ENCODE measurements around the gene FLACC1. TPM values are rescaled to one million over a fixed set of nuclear protein-coding genes. Genes with fewer than 3 reads are reported as not detected.

Gene FLACC1
- total and polyA plus RNA-seq, 9 of the 15 experiments (the other 6 are each of a cell fraction or from before 2014, with no cell fraction given), result 0.07 to 0.68 (median 0.22) TPM; not detected in 2

DNA sequence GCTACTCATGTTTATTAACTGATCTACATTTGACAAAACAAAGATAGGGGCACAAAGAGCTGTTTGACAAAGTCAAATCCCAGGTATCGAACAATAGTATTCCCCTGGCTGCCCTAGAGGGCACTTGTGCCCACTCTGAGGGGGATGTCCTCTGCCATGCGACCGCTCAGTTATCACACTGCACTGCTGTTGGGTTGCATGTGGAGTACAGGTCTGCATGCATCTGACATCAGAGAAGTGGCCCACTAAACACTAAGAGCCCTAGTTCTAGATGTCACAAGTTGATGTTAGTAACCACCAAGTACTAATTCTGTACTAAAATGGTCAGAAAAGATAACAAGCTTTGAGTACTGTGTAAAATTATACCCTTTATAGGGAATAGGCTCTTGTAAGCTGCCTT lies 20.1 kb upstream of the FLACC1 start:
- BruUV-seq (replicated peaks), result no TSS peak
- H3K9me3 ChIP-seq (replicated peaks; ENCODE audit: control insufficient read depth, insufficient read depth, low read depth, low read length), result no peaks in the 10 kb centered on the region
- TF ChIP-seq BDP1 (IDR thresholded peaks at IDR 0.05; ENCODE audit: insufficient read depth, insufficient read length) (no peak), NFIX (CRISPR knock-in tag; IDR thresholded peaks at IDR 0.05; ENCODE audit: low read depth) (no peak), SLC30A9 (CRISPR knock-in tag; IDR thresholded peaks at IDR 0.05) (no peak), DPF2 (IDR thresholded peaks at IDR 0.05) (no peak)
- H3K79me2 ChIP-seq (ENCODE audit: control insufficient read depth, insufficient read depth, low read length), result no peaks in the 10 kb centered on the region
- FAIRE-seq (no peak), DNase-seq (ENCODE audit: extremely low read depth in 1 of 4, low spot score in 3 of 4) (no peak), ATAC-seq (peak; percentile 67)
- intact Hi-C loops (cut with micrococcal nuclease), result no loop called here
- no peaks in the 10 kb centered on the region for H4K20me1 ChIP-seq (replicated peaks; ENCODE audit: control insufficient read depth, insufficient read depth, low read length)
- H3K9ac ChIP-seq (ENCODE audit: insufficient read depth in 1 of 2, low read depth in 2 of 2, low read length in 2 of 2), result no peak overlapping the region
- ChIA-PET POLR2A (interaction anchor here (0.7 to 2.0 kb wide), 4 partner anchors 10 to 54 kb away, joined by 3 to 4 read pairs (median 4); no protein-coding TSS in a partner anchor), CTCF (ENCODE audit: low intra/inter-chr PET ratio) (no interaction called here)
- 95% methylated on average over 3 of the region's 3 CpGs for WGBS (ENCODE audit: insufficient coverage, low coverage, missing lambda C conversion rate)
- H3K36me3 ChIP-seq (ENCODE audit: control insufficient read depth, insufficient read depth, low read length), result peaks cover 15% of the 10 kb centered on the region; the same call in 2 of the 3 replicates
- H3K4me2 ChIP-seq (ENCODE audit: insufficient read depth, low read length), result no peak overlapping the region
- H3K4me1 ChIP-seq (replicated peaks in 1 of 2; ENCODE audit: control insufficient read depth in 2 of 2, insufficient read depth in 2 of 2, low read length in 2 of 2), result no peaks in the 10 kb centered on the region
- H3K9me1 ChIP-seq (ENCODE audit: control insufficient read depth, insufficient read depth, low read length), result no peaks in the 10 kb centered on the region
- no peak overlapping the region for H2AFZ ChIP-seq (ENCODE audit: low read depth, low read length)
- in situ Hi-C loops (cut with MboI), result no loop called here
- no peak overlapping the region for H3K27ac ChIP-seq (ENCODE audit: extremely low read depth, low read depth, low read length)
- no peaks in the 10 kb centered on the region for H3K27me3 ChIP-seq (ENCODE audit: control insufficient read depth in 2 of 2, insufficient read depth in 2 of 2, low read length in 2 of 2)
- no peak overlapping the region for H3K4me3 ChIP-seq

- in situ Hi-C loops (cut with MboI), result loop anchor here (25.0 kb wide), 1 partner anchor 457 kb away; no protein-coding TSS in a partner anchor
- no peaks in the 10 kb centered on the region for H4K20me1 ChIP-seq (replicated peaks; ENCODE audit: control insufficient read depth, insufficient read depth, low read length)
Observed at GRCh38 chr2:201369775-201370174, 12.6 kb upstream of the FLACC1 start.

More at GRCh38 chr2:201369775-201370174, 12.6 kb upstream of the FLACC1 start:
- Histone ChIP-seq H3K27ac (ENCODE audit: extremely low read depth, low read depth, low read length) (no peak overlapping the region), H3K79me2 (ENCODE audit: control insufficient read depth, insufficient read depth, low read length) (no peaks in the 10 kb centered on the region), H3K4me2 (ENCODE audit: insufficient read depth, low read length) (no peak overlapping the region), H2AFZ (ENCODE audit: low read depth, low read length) (no peak overlapping the region), H3K36me3 (ENCODE audit: control insufficient read depth, insufficient read depth, low read length) (no peaks in the 10 kb centered on the region; the same call in 2 of the 3 replicates), H3K27me3 (ENCODE audit: control insufficient read depth in 2 of 2, insufficient read depth in 2 of 2, low read length in 2 of 2) (no peaks in the 10 kb centered on the region), H3K4me1 (replicated peaks in 1 of 2; ENCODE audit: control insufficient read depth in 2 of 2, insufficient read depth in 2 of 2, low read length in 2 of 2) (no peaks in the 10 kb centered on the region; a peak in 1 of 5 replicates), H3K9me1 (ENCODE audit: control insufficient read depth, insufficient read depth, low read length) (no peaks in the 10 kb centered on the region), H3K9ac (ENCODE audit: insufficient read depth in 1 of 2, low read depth in 2 of 2, low read length in 2 of 2) (no peak overlapping the region), H3K9me3 (replicated peaks; ENCODE audit: control insufficient read depth, insufficient read depth, low read depth, low read length) (no peaks in the 10 kb centered on the region), H3K4me3 (no peak overlapping the region)
- no TSS peak for BruUV-seq (replicated peaks)
- FAIRE-seq, result no peak
- ChIA-PET POLR2A (interaction anchor here (1.3 kb wide), 1 partner anchor 9 kb away, joined by 3 read pairs; no protein-coding TSS in a partner anchor), CTCF (ENCODE audit: low intra/inter-chr PET ratio) (no interaction called here)
- 68% methylated on average over 8 of the region's 11 CpGs for WGBS (ENCODE audit: insufficient coverage, low coverage, missing lambda C conversion rate)
- TF ChIP-seq FOXO4 (CRISPR knock-in tag; IDR thresholded peaks at IDR 0.05) (no peak), TEAD2 (tag; IDR thresholded peaks at IDR 0.05) (no peak), ZNF134 (CRISPR knock-in tag; conservative IDR thresholded peaks at IDR 0.05) (no peak), ZFPM2 (CRISPR knock-in tag; IDR thresholded peaks at IDR 0.05) (no peak), GTF2E2 (tag; IDR thresholded peaks at IDR 0.05) (no peak)
- TF ChIP-seq, protein P1, sequence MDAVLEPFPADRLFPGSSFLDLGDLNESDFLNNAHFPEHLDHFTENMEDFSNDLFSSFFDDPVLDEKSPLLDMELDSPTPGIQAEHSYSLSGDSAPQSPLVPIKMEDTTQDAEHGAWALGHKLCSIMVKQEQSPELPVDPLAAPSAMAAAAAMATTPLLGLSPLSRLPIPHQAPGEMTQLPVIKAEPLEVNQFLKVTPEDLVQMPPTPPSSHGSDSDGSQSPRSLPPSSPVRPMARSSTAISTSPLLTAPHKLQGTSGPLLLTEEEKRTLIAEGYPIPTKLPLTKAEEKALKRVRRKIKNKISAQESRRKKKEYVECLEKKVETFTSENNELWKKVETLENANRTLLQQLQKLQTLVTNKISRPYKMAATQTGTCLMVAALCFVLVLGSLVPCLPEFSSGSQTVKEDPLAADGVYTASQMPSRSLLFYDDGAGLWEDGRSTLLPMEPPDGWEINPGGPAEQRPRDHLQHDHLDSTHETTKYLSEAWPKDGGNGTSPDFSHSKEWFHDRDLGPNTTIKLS (IDR thresholded peaks at IDR 0.05; ENCODE audit: borderline replicate concordance, low read depth), result no peak
- TF ChIP-seq, protein P2, sequence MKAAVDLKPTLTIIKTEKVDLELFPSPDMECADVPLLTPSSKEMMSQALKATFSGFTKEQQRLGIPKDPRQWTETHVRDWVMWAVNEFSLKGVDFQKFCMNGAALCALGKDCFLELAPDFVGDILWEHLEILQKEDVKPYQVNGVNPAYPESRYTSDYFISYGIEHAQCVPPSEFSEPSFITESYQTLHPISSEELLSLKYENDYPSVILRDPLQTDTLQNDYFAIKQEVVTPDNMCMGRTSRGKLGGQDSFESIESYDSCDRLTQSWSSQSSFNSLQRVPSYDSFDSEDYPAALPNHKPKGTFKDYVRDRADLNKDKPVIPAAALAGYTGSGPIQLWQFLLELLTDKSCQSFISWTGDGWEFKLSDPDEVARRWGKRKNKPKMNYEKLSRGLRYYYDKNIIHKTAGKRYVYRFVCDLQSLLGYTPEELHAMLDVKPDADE (conservative IDR thresholded peaks at IDR 0.05; ENCODE audit: control insufficient read depth, low read depth, low read length), result no peak
- intact Hi-C loops (cut with micrococcal nuclease), result no loop called here
- DNase-seq (ENCODE audit: extremely low read depth in 1 of 4, low spot score in 3 of 4), result no peak
- ATAC-seq, result no peak
